Putamen (tissue), 1 donor: Measurements from ENCODE around the gene SLC25A13.

Experiments used
- DNase-seq: peaks from one replicate; pipeline ENCODE4 v3.0.0-alpha.2; 2016; ENCODE audit warnings: low spot score

SLC25A13 gene

DNA sequence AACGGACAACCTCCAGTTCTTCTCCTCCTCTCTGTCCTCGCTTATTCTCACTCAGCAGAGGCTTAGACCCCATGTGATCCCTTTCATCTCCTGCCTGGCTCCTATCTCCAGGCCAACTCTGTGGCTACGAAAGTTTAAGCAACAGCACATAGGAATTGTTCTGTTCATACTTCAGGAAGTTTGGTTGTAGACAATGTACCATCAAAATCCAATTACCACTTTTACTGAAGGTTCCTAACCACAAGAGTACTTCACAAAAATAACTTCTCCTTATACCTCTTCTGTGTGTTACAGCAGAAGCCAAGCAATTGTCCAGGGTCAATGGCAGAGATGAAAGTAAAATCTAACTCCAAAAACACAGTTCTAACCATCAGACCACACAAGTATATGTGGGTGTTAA lies 80.0 kb downstream of the SLC25A13 start:
- no peak for DNase-seq

DNA sequence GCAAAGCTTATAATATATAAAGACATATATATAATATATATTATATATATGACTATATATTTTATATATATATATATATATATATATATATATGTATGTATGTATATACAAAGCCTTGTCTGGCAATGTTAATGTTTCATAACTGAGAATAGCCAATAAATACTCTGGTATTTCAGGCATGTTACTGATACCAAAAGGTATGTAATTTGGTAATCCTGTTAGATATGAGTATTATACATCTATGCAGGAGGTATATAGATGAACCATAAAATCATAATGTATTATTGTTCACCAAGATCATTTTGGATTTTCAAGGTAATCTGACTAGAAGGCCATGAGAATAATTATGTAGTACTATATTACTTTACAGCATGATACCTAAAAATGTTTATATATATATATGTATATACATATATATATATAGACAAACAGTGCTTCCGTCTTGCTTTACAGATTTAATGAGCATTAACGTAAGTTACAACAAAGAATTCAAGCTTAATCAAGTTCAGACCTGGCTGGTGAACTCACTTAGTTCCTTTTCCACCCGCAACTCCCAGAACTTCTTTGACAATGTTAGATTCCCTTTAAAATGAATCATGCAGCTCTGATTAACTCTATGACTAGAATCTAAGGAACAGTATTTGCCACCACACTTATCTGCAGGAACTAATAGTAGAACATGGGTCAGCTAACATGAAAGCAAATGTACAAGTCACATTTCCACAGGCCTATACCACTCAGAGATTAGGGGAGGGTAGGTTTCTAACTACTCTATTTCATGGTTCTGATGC lies 82.7 kb downstream of the SLC25A13 start:
- DNase-seq = no peak

DNA sequence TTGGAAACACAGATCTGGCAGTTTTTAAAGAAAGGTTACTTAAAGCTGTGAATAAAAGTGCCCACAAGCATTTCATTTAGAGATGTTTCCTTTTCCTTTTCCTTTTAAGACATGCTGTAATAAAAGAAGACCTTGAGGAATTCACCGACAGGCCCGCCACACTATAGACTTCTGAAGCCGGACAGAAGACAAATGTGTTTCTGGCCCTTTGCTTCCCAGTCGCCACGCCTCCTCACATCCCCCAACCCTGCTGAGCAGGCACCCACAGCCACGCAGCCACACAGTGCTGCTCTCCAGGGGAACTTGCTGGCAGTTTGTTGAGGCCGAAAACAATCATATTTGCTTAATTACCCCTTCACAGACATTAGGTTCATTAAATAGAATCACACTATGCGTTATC lies 83.4 kb downstream of the SLC25A13 start:
- DNase-seq = no peak

DNA sequence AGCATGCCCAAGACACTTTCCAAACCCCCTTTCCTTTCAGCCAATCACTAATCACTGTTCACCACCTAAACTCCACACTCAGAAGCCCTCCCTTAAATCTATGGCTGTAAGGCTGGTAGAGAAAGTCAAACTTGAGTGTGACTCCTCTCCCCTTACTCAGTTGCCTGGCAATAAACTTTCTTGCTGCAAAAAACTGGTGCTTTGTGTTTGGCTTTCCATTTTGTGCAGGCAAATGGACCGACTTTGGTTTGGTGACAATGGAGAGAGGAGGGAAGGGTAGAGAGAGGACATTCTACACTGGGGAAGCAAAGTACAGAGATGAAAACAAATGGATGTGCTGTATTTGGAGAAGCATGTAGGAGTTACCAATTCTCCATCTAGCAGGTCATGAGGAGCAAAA lies 84.9 kb downstream of the SLC25A13 start:
- DNase-seq = no peak

DNA sequence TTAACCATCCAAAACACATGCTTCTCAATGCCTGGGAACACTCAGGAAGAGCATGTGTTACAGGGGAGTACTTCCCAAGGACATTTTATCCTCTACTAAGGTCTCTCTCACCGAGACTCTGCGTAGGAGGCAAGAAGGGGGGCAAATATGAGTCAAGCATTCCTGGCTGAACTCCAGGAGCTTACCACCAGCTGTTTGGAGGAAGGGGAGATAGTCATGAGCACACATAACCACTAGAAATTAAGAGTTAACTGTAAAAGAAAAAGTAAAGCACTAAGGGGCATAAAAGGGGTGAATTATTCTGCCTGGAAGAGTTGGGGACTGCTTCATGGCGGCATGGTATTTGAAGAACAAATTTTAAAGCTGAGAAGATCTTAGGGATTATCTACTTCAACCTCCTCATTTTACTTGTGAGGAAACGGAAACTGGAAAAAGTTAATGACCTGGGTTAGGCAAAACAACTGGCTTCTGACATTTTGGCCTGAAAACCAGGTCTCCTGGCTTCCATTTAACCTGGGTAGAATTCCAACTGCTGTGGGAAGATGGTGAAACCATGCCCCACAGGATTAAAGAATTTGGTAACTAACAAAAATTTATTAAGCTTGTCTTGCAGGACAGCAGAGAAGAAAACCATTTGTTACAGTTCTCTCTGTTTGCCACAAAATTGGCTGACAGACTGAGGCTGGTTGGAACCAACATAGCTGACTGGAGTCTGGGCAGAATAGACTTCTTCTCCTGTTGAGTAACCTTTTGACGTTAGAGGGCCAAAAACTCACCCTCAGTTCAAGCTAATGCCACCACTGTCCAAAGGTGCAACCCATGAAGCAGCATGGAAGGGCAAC lies 85.5 kb downstream of the SLC25A13 start:
- DNase-seq = no peak

DNA sequence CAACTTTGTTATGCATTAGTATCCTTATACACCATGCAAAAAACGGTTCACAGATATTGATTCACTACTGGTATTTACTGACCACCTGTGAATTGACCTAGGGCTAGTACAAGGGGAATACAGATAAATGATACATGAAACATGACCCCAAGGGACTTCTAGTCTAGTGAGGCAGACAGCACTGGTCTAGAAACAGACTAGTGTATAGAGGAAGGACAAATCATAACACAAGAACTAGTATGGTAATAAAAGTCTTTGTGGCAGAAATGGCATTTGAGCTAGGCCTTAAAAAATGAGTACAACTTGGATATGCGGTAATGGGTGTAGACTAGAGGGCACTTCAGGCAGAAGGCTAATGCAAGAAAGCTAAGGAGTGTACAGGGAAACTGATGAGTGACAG lies 86.6 kb downstream of the SLC25A13 start:
- DNase-seq = no peak

DNA sequence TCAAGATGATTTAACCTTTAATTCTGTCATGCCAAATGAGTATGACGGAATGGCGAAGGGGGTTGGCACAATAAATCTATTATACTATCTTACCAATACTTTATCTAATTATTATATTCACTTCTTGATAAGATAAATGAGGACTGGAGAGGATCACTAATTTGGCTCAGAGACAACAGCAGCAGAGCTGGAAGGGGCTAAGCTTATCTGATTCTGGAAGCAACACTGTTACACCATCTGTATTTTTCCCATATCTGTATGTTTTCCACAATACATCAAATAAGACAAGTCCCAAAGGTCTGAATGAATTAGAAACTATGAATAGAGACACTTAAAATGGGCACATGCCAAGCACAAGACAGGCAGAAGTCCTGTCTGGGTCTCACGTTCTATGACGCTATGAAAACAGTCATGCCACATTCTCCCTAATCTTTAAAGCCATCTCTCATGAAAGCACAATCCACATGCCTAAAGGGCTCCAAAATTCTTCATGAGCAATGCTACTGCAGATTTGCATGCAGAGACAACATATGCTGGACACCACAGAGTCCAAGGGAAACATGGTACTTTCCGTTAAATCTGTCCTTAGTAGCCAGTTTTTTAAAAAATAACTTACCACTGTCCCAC lies 88.3 kb downstream of the SLC25A13 start:
- no peak for DNase-seq

DNA sequence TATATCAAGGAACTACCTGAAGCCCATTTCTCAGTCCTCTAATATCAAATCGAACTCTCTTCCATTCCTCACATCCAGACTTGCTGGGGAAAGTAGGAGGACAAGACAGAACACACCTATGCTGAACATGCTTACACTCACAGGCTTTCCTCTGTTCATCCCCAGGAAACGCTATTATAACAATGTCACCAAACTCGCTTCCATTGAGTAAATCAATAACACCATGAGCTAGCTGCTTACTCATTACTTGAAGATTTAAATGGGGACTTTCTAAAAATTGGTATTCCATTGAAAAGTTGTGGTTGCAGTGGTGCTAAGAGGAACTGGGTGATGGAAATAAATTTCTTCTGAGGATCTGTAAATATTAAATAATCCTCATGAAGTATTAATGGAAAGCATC lies 88.8 kb downstream of the SLC25A13 start:
- no peak for DNase-seq

DNA sequence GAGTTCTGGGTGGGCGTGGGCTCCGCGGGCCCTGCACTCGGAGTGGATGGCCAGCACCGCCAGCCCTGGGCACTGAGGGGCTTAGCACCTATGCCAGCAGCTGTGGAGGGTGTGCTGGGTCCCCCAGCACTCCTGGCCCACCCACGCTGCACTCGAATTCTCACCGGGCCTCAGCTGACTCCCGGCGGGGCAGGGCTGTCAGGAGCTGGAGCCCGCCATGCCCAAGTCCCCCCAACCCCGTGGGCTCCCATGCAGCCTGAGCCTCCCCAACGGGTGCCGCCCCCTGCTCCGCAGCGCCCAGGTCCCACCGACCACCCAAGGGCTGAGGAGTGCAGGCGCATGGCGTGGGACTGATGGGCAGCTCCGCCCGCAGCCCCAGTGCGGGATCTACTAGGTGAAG lies 93.1 kb downstream of the SLC25A13 start:
- DNase-seq = no peak

DNA sequence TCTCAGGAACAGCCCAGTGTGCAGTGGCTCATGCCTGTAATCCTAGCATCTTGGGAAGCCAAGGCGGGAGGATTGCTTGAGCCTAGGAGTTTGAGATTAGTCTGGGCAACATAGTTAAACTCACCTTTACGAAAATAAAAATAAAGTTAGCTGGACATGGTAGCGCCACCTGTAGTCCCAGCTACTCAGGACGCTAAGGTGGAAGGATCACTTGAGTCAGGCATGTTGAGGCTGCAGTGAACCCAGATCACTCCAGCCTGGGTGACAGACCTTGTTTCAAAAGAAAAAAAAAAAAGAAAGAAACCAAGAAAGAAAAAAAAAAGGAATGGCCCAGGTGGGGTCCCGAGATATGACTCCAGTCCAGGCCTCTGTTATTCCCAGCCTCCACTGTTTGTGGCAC lies 96.6 kb downstream of the SLC25A13 start:
- no peak for DNase-seq

DNA sequence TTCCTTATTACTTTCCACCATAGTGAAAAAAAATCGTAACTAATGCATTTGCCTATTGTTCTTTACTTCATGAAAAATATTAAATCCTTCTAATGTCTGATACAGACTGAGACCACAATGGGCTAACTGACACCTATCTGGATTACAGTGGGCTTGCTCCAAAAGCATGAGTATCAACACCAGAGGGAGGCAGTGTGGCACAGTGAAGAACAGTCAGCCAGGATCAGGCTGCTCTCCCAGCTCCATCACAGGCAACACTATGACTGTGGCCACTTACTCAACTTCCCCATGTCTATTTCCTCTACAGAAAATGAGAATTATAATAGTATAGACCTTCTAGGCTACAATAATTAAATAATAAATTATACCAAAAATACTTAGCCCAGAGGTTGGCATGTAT lies 97.2 kb downstream of the SLC25A13 start:
- no peak for DNase-seq

DNA sequence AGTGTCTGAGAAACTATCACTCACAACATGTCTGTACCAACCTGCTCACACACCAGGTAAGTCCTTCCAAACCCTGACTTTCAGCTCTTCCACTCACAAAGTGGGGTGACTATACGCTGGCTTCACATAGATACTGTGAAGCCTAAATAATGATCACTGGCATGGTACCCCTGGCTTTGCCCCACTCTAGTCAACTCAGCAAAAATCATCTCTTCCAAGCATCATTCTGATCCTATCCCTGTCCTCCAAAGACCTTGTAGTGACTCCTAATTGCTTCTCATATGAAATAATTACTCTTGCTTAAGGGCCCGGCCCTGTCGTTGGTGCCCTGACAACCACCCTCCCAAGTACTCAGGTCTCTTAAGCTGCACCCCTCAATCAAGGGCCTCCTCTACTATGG lies 97.8 kb downstream of the SLC25A13 start:
- DNase-seq = no peak

DNA sequence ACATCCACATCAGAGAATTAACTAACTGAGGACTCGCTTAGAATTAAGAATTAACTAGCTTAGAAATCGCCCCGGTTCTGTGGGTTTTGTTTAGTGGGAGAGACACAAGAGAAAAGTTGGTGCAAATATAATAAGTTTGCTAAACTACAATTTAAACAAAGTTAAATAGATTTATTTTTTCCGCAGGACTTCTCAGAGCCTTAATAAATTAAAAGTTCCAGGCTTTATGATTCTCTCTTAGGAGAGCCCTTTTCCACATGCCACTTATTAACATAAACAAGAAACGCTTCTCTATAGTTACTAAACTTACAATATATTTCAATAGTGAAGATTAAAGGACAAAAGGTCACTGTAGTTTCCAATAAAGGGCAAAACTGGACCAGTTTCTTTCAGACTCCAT lies 100.0 kb downstream of the SLC25A13 start:
- DNase-seq = no peak

DNA sequence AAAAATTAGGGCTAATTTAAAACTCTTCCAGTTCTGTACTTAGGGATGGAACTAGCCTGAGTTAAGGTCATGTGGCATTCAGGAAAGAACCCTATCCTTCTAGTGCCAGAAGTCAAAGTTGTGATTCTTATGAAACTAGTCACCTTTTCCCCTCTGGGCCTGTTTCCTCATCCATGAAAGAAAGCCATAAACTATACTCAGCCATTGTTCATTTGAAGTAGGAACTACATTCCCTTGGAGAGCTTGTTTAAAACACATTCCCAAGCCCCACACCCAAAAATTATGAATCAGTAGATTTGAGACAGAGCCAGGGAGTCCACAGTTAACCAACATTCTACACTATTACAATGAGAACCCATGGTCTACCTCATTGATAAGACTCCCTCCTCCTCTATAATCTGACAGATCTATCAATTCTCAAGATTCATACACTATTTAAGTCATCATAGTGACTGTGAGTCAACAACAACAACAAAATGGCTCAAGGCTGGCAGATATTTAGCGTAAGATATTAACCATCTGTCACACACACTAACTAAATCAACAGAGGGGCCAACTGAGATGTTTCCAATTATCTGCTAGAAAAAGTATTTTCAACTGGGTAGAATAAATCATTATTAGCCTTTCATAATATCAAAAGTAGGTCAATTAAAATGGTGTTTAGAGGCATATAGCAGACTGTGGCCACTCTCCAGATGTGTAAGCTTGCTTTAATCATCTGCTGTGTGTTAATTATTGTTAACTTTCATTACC lies 102.3 kb downstream of the SLC25A13 start:
- no peak for DNase-seq

DNA sequence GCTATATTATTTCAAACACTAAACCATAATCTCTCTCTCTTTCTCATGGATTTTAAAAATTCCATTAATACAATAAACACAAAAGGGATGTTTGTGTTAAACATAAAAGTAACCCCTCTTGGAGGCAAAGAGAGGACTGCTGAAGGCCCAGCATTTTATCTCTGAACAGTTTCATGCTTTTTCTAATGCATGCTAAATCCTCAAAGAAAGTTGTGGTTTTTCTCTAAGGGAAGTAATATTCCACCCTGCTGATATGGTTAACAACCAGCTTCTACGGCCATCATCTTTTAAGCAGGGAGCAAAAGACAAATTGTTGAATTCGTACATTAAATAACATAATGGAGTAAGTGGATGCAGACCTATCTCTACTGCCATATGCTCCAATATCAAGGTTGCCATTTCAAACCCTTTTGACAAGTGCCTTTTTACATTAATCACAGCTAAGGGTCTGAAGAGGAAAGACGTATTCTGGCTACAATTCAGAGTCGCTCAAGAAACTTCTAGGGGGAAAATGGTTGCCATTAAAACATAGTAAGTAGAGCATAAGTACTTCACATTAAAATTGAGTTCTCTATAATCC lies 103.1 kb downstream of the SLC25A13 start:
- DNase-seq = no peak

DNA sequence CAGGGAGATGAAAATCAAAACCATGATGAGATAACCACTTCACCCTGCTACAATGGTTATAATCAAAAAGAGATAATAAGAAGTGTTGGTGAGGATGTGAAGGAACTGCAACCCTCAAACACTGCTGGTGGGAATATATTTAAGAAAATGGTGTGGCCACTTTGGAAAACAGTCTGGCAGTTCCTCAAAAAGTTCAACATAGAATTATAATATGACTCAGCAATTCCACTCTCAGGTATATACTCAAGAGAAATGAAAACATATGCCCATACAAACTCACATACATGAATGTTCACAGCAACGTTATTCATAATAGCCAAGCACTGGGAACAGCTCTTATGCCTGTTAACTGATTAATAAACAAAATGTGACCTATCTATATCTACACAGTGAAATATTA lies 104.8 kb downstream of the SLC25A13 start:
- DNase-seq = no peak

DNA sequence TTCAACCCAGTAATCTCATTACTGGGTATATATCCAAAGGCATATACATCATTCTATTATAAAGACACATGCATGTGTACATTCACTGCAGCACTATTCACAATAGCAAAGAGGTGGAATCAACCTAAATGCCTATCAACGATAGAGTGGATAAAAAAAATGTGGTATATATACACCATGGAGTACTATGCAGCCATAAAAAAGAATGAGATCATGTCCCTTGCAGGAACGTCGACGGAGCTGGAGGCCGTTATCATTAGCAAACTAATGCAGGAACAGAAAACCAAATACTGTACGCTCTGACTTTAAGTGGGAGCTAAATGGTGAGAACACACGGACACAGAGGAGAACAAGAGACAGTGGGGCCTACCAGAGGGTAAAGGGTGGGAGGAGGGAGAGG lies 105.5 kb downstream of the SLC25A13 start:
- no peak for DNase-seq

DNA sequence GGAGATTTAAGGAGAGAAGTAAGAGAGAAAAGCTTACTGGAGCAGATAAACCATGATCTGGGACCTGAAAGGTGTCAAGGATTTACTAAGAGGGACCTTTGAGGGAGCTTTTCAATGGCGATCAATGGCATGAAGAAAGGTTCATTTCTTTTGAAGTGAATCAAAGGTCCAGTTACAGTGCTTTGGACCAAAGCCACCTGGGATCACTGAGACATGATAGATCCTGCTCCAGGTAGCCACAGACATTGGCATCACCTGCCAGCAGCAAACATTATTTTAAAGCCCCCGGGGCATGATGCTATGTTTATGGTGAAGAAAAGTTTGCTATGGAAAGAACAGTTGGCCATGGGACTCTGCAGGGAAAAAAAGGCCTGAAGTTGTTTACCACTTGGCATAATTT lies 109.4 kb downstream of the SLC25A13 start:
- DNase-seq = no peak

DNA sequence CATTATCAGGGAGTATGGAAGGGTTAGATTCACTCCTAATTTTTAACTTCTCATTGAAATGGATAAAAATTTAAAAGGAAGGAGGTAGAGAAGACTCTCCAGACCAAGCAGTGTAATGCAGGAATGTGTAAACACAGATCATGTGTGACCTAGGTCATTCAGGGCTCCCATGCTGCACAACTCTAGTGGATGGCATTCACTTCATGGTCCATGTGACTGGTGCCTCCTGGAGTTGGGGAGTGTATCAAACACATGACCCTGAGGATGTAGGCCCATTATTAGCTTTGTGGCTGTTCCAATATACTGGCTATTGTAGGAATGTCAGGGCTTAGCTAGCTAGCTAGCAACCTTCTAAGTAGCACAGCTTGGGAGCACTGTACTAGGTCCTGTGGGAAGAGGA lies 109.9 kb downstream of the SLC25A13 start:
- no peak for DNase-seq

DNA sequence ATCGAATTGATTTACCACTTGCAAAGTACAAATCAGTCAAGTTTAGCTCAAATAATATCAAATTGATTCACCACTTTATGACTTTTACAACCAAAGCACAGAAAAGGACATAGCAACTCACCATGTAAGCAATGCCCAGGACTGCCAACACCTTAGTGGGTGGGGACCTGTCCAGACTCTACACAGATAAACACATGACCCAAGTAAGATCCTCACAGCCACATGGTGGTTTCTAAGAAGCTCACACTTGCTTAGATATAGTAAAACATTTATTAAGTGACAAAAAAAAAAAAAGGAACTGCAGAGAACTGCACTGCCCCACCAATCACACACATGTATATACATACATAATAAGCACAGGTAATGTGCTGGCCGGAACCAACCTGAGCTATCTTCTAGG lies 116.2 kb downstream of the SLC25A13 start:
- DNase-seq = no peak

DNA sequence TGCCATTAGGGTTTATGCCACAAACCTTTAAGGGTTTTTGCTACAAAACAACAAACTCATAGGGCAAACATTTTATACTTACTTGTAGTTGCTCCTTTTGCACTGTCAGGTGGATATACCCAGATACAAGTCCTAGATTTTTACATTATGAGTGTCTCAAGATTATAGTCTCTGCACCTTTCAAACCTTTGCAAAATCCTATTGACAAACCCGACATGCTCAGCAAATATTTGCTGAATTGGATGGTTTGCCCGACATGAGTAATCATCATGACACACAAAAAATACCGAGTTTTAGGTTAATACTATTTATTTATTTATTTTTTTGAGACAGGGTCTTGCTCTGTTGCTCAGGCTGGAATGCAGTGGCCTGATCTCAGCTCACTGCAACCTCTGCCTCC lies 117.3 kb downstream of the SLC25A13 start:
- no peak for DNase-seq

DNA sequence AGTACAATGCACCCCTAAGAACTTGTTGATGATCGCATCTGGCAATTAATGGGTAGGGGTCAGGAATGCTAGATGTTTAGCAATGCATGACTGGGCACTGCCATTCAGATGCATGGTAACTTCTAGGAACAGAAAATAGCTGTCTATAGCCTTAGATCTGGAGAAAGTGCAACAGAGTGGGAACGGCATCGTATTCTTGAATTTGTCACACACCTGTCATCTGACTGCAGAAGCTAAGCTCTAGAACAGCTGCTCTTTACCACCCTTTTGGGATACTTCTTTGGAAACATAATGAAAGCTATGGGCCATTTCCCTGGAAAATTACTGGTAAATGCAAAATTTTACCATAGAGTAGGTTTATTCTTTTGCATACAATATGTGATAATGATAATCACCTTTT lies 118.1 kb downstream of the SLC25A13 start:
- DNase-seq = no peak
